A673 (cell line): ENCODE results near the gene SPANXD.

ENCODE experiments used
- CTCF ChIP-seq: fragments of 300-800, 200-600 bp; sonication (generic); conservative IDR thresholded peaks from 2 replicates; pipeline ENCODE4 v1.5.1; 2017; ENCODE audit warnings: low read depth, mild to moderate bottlenecking, antibody characterized with exemption, low read length, moderate library complexity, mixed read lengths
- EZH2 ChIP-seq: fragments of 200-600 bp; sonication (generic); IDR thresholded peaks from 2 replicates; pipeline ENCODE4 v1.6.1; 2017; ENCODE audit warnings: borderline replicate concordance, low read depth, mild to moderate bottlenecking, mixed read lengths, antibody characterized with exemption, low read length; ENCODE audit not compliant: poor library complexity, severe bottlenecking

DNA sequence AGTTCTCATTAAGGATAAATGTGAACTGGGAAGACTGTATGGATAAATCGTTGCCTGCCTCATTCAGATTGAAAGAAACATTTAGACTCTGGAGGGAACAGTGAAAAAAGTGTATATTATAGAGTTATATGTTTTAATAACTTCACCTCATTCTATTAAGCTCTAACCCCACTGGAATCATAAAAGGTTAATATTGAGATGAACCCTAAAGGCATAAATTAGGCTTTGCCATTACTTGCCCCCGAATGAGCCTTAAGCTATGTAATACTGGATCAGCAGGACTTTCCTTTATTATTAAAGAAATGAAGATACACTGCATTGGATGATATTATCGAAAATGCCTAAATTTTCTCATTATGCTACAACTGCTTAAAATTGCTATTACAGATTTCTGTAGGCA, 44.1 kb upstream of the SPANXD start:
- TF ChIP-seq CTCF (no peak), EZH2 (no peak)
